Right lobe of liver (tissue), 6 donors: ENCODE results near the gene DCTN4. TPM values are rescaled to one million over a fixed set of nuclear protein-coding genes. Genes with fewer than 3 reads are reported as not detected.

Experiments
- ATAC-seq, 4 donors: fragments of 200-7000 bp; cut with Tn5 transposase; one replicate each; pipeline ENCODE4 v1.9.1; 2020; ENCODE audit warnings: mild to moderate bottlenecking in 4 of 4, moderate library complexity in 4 of 4
- DNase-seq, 3 donors: peaks; one replicate each; pipeline ENCODE4 v3.0.0-alpha.2; 2020
- H3K27ac ChIP-seq, 3 donors: fragments of 200-600 bp; one replicate each; pipeline ENCODE4 v1.8.0; 2022
- H3K27me3 ChIP-seq, 2 donors: fragments of 200-600 bp; one replicate each; pipeline ENCODE4 v1.8.0; 2022
- H3K36me3 ChIP-seq, 4 donors: fragments of 200-600 bp; sonication (generic) in 1 of 4; one replicate each; pipeline versions ENCODE4 v1.5.1 to v1.8.0; 2017 to 2022; ENCODE audit warnings: control low read depth in 1 of 4
- H3K4me1 ChIP-seq, 4 donors: fragments of 200-600 bp; sonication (generic) in 1 of 4; one replicate each; pipeline versions ENCODE4 v1.5.1 to v1.8.0; 2017 to 2022; ENCODE audit warnings: control low read depth in 1 of 4
- H3K4me3 ChIP-seq, 3 donors: fragments of 200-600 bp; one replicate each; pipeline ENCODE4 v1.8.0; 2022
- H3K9me3 ChIP-seq, 4 donors: fragments of 200-600 bp; sonication (generic) in 1 of 4; one replicate each; pipeline versions ENCODE4 v1.5.1 to v1.8.0; 2017 to 2022; ENCODE audit warnings: control low read depth in 1 of 4
- CTCF ChIP-seq, 4 donors: fragments of 200-600 bp in 3 of 4; fragments of 450-650 bp in 1 of 4; IDR thresholded peaks; one replicate each; pipeline versions ENCODE4 v1.5.1 to v1.8.0; 2016 to 2022; ENCODE audit warnings: antibody characterized with exemption in 4 of 4, mild to moderate bottlenecking in 2 of 4
- POLR2A ChIP-seq: fragments of 450-650 bp; IDR thresholded peaks from one replicate; pipeline ENCODE4 v1.6.1; 2017; ENCODE audit warnings: antibody characterized with exemption, mild to moderate bottlenecking
- WGBS: methylation state at CpG from one replicate; pipeline ENCODE4 v1.1.6; 2018; ENCODE audit warnings: low coverage, low lambda C conversion rate; ENCODE audit not compliant: insufficient coverage; ENCODE audit errors: missing lambda C conversion rate; 5-methylcytosine and 5-hydroxymethylcytosine counted together
- intact Hi-C, 2 donors: fragments of 100-400 bp; cut with DNase I; formaldehyde crosslinking; loops; one replicate each; pipeline versions ENCODE4 v1.11.2 to v1.14.1; 2022
- total RNA-seq, 6 experiments: library from RNA; depleted of rRNA in 2 of 6; stranded (reverse); fragments of >200 nt in 2 of 6; fragmentation: NEBNext Ultra II Directional in 3 of 6; extraction: Animal tissue kit (Norgen Biotek cat#: 25700) in 3 of 6; gene quantifications; one replicate each; pipeline versions ENCODE4 v1.1.0 to v1.2.4, GENCODE V29; 2016 to 2023
- donor health status: DM: no; HTN: yes; CAD: no.
- donor health status: DM: no; HTN: no; CAD: no.
- donor health status: DM: no; HTN: no; CAD: no.
- donor health status: DM: no; HTN: yes; CAD: no.
- donor health status: DM: no; HTN: yes; CAD: no.

The DCTN4 gene
- total RNA-seq, 6 experiments from 2014 or later: 25.2 to 30.5 (median 27.6) TPM

GRCh38 chr5:150675069-150675468 is 83.7 kb downstream of the DCTN4 start:
- ATAC-seq (no peak), DNase-seq (no peak)
- H3K9me3 ChIP-seq: no peaks in the 10 kb centered on the region
- TF ChIP-seq POLR2A (no peak), CTCF (IDR thresholded peaks at IDR 0.05) (no peak)
- no peak overlapping the region for H3K4me3 ChIP-seq
- H3K27ac ChIP-seq: no peak overlapping the region
- 67% methylated on average over 6 of the region's 6 CpGs for WGBS
- no peaks in the 10 kb centered on the region for H3K36me3 ChIP-seq
- peaks cover 0 to 9% (median 2%) of the 10 kb centered on the region in 4 donors for H3K4me1 ChIP-seq
- intact Hi-C loops: no loop called here
- no peaks in the 10 kb centered on the region for H3K27me3 ChIP-seq

- Histone ChIP-seq H3K9me3 (no peaks in the 10 kb centered on the region), H3K27me3 (no peaks in the 10 kb centered on the region), H3K27ac (no peak overlapping the region), H3K36me3 (no peaks in the 10 kb centered on the region), H3K4me3 (no peak overlapping the region), H3K4me1 (peaks cover 0 to 9% (median 2%) of the 10 kb centered on the region in 4 donors)
- ATAC-seq: no peak
- TF ChIP-seq CTCF (IDR thresholded peaks at IDR 0.05) (no peak), POLR2A (no peak)
- no peak for DNase-seq
- 69% methylated on average over 4 of the region's 4 CpGs for WGBS
- intact Hi-C loops: no loop called here
Measured at GRCh38 chr5:150674341-150674821, 84.4 kb downstream of the DCTN4 start.

GRCh38 chr5:150672884-150673275 is 85.9 kb downstream of the DCTN4 start:
- 73% methylated on average over 3 of the region's 7 CpGs for WGBS

GRCh38 chr5:150672237-150672883 is 86.5 kb downstream of the DCTN4 start:
- Histone ChIP-seq H3K27me3 (no peaks in the 10 kb centered on the region), H3K4me1 (peaks cover 0 to 9% (median 2%) of the 10 kb centered on the region in 4 donors), H3K27ac (no peak overlapping the region), H3K36me3 (no peaks in the 10 kb centered on the region), H3K9me3 (no peaks in the 10 kb centered on the region), H3K4me3 (peak overlapping the region; percentile 34 to 43 (median 39))
- ATAC-seq: peak; percentile 76 to 85 (median 80)
- TF ChIP-seq CTCF (IDR thresholded peaks at IDR 0.05): no peak
- TF ChIP-seq POLR2A: no peak
- under 1% methylated on average over 22 of the region's 38 CpGs for WGBS
- peak in 2 of 3 donors; percentile 53 to 55 for DNase-seq
- intact Hi-C loops: no loop called here

More at GRCh38 chr5:150672884-150673275, 85.9 kb downstream of the DCTN4 start:
- Histone ChIP-seq H3K27me3 (no peaks in the 10 kb centered on the region), H3K4me3 (peak overlapping the region in 1 of 3 donors; percentile 43), H3K4me1 (peaks cover 0 to 9% (median 2%) of the 10 kb centered on the region in 4 donors), H3K9me3 (no peaks in the 10 kb centered on the region), H3K36me3 (no peaks in the 10 kb centered on the region), H3K27ac (no peak overlapping the region)
- no peak for DNase-seq
- no peak for TF ChIP-seq CTCF (IDR thresholded peaks at IDR 0.05)
- no peak for ATAC-seq
- intact Hi-C loops: no loop called here
